Adrenal gland (tissue), 5 donors: ENCODE data around the gene ZNF783.

Experiments used
- CTCF ChIP-seq, 6 experiments: fragments of 450-650 bp in 4 of 6; fragments of 200-600 bp in 2 of 6; sonication (generic) in 1 of 6; IDR thresholded peaks; 1 replicate in 5 of 6; 2 replicates in 1 of 6; pipeline versions ENCODE4 v1.5.1 to v1.8.0; 2016 to 2021; ENCODE audit warnings: antibody characterized with exemption in 6 of 6, mild to moderate bottlenecking in 2 of 6, moderate library complexity in 1 of 6
- POLR2A ChIP-seq, 2 donors: fragments of 450-650 bp; IDR thresholded peaks; one replicate each; pipeline ENCODE4 v1.6.1; 2017; ENCODE audit warnings: antibody characterized with exemption in 2 of 2, mild to moderate bottlenecking in 2 of 2, moderate library complexity in 1 of 2
- donor health status: DM: no; HTN: no; CAD: no.

GRCh38 chr7:149281508-149282330, 19.7 kb downstream of the ZNF783 start:
- no peak for TF ChIP-seq CTCF (IDR thresholded peaks at IDR 0.05)
- TF ChIP-seq POLR2A (IDR thresholded peaks at IDR 0.05) = no peak
